HepG2 (cell line): ENCODE data around the gene NIBAN1. TPM values are rescaled to one million over a fixed set of nuclear protein-coding genes. Genes with fewer than 3 reads are reported as not detected.

Source experiments
- IKZF5 ChIP-seq: IDR thresholded peaks from 2 replicates; pipeline ENCODE4 v1.6.1; 2018; ENCODE audit warnings: missing genetic modification reagents, mild to moderate bottlenecking, missing compliant biosample characterization
- MEF2D ChIP-seq: sonication (generic); formaldehyde crosslinking; IDR thresholded peaks from 2 replicates; pipeline ENCODE4 v1.5.1; 2020; ENCODE audit warnings: mild to moderate bottlenecking, missing genetic modification reagents
- PAX8 ChIP-seq: sonication (generic); formaldehyde crosslinking; IDR thresholded peaks from 2 replicates; pipeline ENCODE4 v1.8.0; 2022; ENCODE audit warnings: mild to moderate bottlenecking, missing genetic modification reagents, borderline replicate concordance
- SNAPC4 ChIP-seq: sonication (generic); formaldehyde crosslinking; IDR thresholded peaks from 2 replicates; pipeline ENCODE4 v1.4.0; 2020; ENCODE audit warnings: mild to moderate bottlenecking, missing genetic modification reagents
- ZNF687 ChIP-seq: sonication (generic); formaldehyde crosslinking; IDR thresholded peaks from 2 replicates; pipeline ENCODE4 v1.5.1; 2020; ENCODE audit warnings: mild to moderate bottlenecking, missing genetic modification reagents, moderate library complexity
- ZNF841 ChIP-seq: sonication (generic); formaldehyde crosslinking; IDR thresholded peaks from 2 replicates; pipeline ENCODE4 v1.8.1; 2023; ENCODE audit warnings: missing genetic modification reagents, borderline replicate concordance
- polyA plus RNA-seq, 8 experiments: library from polyadenylated mRNA; depleted of rRNA in 3 of 8; stranded (reverse) in 7 of 8; unstranded in 1 of 8; fragments of >200 nt; fragmentation: Illumina TruSeq in 4 of 8; extraction: Trizol in 4 of 8; gene quantifications; 2 replicates each; pipeline versions ENCODE4 v1.2.1 to v1.2.3, GENCODE V29; 2011 to 2016; ENCODE audit warnings: low read depth in 4 of 8, missing spikeins in 1 of 8, mixed read lengths in 1 of 8; ENCODE audit not compliant: insufficient read depth in 1 of 8
- total RNA-seq, 5 experiments: library from RNA; depleted of rRNA; stranded (reverse); fragments of >200 nt; fragmentation: Illumina TruSeq; extraction: Trizol; gene quantifications; 2 replicates each; pipeline ENCODE4 v1.2.3, GENCODE V29; 2016; ENCODE audit warnings: low read depth in 1 of 5

The NIBAN1 gene
- total and polyA plus RNA-seq, 2 of the 13 experiments (the other 11 are each of a cell fraction or from before 2014, with no cell fraction given), result not detected

GRCh38 chr1:185016880-185017279, 42.6 kb upstream of the NIBAN1 start (continued):
- TF ChIP-seq SNAPC4 (no peak), IKZF5 (CRISPR knock-in tag) (no peak), ZNF687 (CRISPR knock-in tag) (no peak), ZNF841 (CRISPR knock-in tag) (no peak), PAX8 (no peak), MEF2D (CRISPR knock-in tag) (no peak)
